NCI-H2081 (cell line): ENCODE results near the gene RANBP17.
"Not testable (repeated sequence)": the region's sequence is repeated elsewhere in the genome, so short reads cannot be mapped to it uniquely, and the experiment has no call there.

Source experiments
- DNase-seq, 2 experiments: peaks; one replicate each; lab custom pipeline; 2025; lab: John Stamatoyannopoulos, UW

Gene RANBP17

DNA sequence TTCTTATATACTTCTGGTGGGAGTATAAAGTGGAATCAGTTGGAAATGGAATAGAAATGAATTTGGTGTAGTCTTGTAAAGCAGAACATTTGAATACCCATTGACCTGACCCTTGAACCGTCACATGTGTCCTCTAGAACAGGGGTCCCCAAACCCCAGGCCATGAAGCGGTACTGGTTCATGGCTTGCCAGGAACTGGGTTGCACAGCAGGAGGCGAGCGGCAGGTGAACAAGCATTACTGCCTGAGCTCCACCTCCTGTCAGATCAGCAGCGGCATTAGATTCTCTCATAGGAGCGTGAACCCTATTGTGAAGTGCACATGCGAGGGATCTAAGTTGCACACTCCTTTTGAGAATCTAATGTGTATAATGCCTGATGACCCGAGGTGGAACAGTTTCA lies 80.0 kb downstream of the RANBP17 start:
- DNase-seq = no peak

- peak in 1 of 2 experiments; percentile 65 for DNase-seq
Observed at GRCh38 chr5:170945275-170945674, 83.5 kb downstream of the RANBP17 start.

DNA sequence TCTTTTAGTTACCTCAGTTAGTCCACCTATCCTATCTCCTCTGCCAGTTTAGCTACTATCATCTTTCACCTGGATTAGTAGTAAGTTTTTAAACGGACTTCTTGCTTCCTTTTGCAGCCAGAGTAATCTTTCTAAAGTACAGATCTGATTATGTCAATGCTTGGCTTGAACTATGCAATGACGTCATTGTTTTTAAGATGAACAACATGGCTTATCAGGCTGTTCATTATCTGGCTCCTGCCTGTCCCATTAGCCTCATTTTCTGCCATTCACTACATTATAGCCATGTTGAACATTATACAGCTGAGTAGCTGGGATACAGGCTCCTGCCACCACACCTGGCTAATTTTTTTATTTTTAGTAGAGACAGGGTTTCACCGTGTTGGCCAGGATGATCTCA lies 98.7 kb downstream of the RANBP17 start:
- no peak for DNase-seq

- no peak for DNase-seq
Observed at GRCh38 chr5:170963521-170963920, 101.7 kb downstream of the RANBP17 start.

GRCh38 chr5:170974461-170974860 lies 112.6 kb downstream of the RANBP17 start:
- no peak for DNase-seq

- not testable (repeated sequence) for DNase-seq
Observed at GRCh38 chr5:170980261-170980660, 118.4 kb downstream of the RANBP17 start.

DNA sequence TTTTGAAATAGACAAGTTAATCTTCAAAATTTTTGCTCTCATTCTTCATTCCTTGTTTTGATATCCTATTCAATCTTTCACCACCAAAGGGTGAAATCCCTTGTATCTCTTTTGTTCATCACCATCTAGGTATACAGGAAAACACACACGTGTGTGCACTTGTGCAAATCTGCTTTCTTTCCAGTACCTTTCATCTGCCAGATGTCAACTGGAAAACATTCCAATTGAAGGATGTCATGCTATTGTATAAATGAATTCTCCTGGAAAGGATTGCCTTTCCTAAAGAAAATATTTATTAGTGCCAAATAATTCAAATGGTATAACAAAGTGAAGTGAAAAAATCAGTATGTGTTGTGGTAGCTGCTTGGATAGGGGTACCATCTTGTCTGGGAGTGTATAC lies 123.7 kb downstream of the RANBP17 start:
- DNase-seq = no peak

DNA sequence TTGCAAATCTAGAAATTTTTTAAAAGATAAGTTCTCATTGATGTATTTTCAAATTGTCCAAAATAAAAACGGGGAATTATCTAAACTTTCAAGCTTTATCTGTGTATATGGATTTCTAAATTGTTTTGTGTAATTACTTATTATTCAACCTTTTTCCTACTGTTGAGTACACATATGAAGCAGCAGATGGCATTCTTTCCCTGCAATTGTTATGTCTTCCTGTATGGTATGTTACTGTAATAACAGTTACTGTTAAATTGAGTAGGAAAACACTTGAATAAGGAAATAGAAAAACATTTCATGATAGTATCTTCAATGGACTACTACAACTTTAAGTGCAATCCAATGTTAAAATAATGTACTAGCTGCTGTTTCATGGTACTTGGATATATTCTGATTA lies 124.8 kb downstream of the RANBP17 start:
- DNase-seq = peak; percentile 22 to 71

DNA sequence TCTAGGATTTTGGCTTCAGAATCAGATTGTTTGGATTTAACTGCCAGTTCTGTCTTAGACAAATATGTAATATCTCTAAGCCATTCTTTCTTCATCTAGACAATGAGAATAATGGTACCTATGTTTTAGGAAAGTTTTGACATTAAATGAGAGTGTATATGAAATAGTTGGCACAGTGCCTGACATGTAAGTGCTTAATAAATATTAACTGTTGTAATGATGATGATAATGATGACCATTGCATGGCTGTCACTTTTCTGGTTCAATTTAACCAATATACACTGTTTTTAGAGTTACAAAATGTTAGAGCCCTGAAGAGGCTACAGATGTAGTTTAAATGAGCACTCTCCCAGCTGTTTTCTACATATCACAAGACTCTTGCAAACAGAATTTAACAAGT lies 131.7 kb downstream of the RANBP17 start:
- DNase-seq = no peak

GRCh38 chr5:171010086-171010485 lies 148.3 kb downstream of the RANBP17 start:
- DNase-seq = no peak

DNA sequence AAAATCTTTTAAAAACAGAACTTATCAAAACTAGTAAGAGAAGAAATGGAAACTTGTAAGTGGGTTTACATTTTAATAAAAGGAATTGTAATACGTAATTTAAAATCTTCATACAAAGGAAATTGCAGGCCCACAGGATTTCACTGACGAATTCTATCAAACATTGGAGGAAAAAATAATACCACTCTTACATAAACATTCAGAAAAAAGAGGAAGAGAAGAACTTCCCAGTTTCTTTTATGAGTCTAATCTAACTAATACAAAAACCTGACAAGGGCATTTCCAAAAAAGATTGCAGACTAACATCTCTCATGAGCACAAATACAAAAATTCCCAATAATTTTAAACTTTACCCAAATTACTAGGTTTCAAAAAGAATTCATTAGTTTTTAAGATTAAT lies 149.0 kb downstream of the RANBP17 start:
- no peak for DNase-seq

DNA sequence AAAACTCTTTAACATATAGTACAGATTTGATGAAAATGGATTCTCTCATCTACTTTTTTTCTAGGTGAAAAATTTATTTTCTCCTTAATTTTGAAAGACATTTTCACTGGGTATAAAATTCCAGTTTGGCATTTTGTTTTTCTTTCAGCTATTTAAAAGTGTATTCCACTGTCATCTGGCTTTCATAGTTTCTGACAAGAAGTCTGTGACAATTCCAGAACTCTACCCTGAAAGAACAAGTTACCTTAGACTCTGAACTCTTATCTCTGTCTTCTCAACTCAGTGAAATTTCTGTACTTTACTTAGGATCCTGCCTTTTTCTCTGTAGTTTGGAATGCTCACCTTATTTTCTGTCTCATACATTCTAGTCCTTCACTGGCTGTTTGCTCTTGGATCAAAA lies 161.7 kb downstream of the RANBP17 start:
- DNase-seq = no peak

- DNase-seq = no peak
Observed at GRCh38 chr5:171024084-171024483, 162.3 kb downstream of the RANBP17 start.

GRCh38 chr5:171029401-171029800 lies 167.6 kb downstream of the RANBP17 start:
- no peak for DNase-seq

GRCh38 chr5:171031977-171032376 lies 170.2 kb downstream of the RANBP17 start:
- DNase-seq = peak; percentile 11 to 72

DNA sequence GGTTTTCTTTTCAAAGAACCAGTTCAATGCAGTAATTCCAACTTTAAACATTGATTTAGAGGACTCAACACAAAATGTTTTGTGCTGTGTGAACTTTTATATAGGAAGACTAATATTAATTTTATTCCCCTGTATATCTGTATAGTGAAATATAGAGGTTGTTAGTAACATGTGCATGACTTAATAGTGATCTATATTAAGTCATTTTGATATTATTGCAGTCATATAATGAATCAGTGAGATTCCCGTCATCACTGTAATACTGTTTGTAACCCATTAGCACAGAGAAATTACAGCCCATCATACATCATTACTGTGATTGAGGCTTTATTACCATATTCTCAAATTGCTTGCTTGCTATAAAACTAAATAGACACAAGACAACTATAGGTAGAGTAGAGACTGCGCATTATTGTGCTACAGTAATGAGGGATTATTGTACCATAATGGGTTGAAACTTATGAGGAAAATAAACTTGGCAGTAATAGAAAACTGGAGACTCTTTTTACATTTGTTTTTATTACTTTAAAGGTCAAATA lies 170.7 kb downstream of the RANBP17 start:
- DNase-seq = peak in 1 of 2 experiments; percentile 77

DNA sequence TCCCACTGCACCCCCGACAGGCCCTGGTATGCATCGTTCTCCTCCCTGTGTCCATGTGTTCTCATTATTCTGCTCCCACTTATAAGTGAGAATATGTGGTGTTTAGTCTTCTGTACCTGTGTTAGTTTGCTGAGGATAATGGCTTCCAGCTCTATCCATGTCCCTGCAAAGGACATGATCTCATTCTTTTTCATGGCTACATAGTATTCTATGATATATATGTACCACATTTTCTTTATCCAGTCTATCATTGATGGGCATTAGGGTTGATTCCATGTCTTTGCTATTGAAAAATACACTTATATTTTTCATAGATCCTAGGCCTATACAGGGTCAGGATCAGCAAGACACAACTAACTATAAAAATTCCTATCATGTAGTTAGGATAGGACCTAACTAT lies 180.1 kb downstream of the RANBP17 start:
- not testable (repeated sequence) for DNase-seq

GRCh38 chr5:171050916-171051315 lies 189.1 kb downstream of the RANBP17 start:
- DNase-seq = no peak

- DNase-seq = no peak
Observed at GRCh38 chr5:171055875-171056454, 194.1 kb downstream of the RANBP17 start.

- no peak for DNase-seq
Observed at GRCh38 chr5:171067540-171068130, 205.8 kb downstream of the RANBP17 start.

DNA sequence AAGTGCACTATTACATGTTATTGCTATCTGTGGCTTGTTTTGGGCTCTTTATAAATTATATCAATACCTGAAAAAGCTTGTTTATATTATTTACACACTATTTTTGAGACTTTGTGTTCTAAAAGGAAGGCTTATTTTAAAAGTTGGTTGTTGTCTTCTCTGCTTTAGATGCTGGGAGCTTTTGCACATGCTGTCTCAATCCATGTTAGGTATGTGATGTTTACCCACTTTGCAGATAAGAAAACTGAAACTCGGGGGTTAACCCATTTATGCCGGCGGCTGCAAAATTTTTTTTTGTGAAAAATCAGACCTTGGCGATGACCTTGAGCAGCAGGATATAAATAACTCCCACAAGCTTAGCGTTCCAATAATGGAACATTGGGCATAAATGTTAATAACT lies 212.9 kb downstream of the RANBP17 start:
- no peak for DNase-seq

DNA sequence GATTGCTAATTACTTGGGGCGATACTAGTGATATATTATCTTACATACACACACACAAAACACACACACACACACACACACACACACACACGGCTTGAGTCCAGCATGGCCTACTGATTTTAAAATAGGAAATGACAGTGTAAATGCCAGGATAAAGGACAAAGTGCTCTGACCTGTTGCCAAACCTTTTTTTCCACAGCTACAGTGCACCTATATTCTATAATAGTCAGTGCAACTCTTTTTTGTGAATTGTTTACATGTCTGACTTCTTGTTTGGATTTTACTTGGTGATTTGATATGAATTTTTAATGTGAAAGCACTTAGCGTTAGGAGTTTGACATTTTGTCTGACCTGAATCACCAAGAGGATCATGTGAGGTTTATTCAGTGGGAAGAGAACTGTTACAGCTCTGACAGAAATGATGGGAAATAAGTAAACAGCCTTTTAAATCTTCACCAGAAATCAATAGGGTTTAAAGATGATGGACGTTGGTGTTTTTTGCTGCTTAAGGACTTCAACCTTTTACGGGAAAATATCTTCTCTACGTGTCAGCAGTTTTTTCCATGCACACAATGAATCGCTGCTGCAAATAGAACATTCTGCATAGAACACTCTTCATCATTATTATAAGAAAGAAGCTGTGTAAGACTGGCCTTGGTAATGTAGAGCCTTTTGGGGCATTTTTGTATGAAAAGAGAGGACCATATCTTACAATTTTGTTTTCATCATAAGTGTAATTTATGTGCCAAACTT lies 218.5 kb downstream of the RANBP17 start:
- peak in 1 of 2 experiments; percentile 8 for DNase-seq

DNA sequence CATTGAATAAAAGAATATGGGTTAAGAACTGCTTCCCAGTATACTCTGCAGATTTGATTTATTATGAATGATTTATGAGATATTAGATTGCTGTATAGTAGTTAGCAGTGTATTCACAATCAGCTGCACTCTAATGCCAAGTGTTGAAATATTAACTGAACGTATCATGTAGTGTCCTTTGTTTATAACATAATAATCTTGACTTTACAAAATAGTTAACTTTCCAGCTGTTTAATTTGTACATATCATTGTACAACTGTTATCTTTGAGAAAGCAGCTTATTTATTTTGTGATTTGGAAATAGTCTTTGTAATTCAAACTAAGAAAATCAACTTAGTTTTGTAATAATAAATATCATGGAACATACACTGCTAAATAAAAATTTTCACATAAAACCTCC lies 219.5 kb downstream of the RANBP17 start:
- no peak for DNase-seq
